Fibroblast of villous mesenchyme (primary cell): Measurements from ENCODE around the gene PFKFB1. TPM values are rescaled to one million over a fixed set of nuclear protein-coding genes. Genes with fewer than 3 reads are reported as not detected.

Experiments
- DNase-seq: peaks from one replicate; pipeline ENCODE4 v3.0.0-alpha.2; 2010; ENCODE audit warnings: low read depth
- H3K4me3 ChIP-seq: 2 replicates; pipeline ENCODE4 v1.5.1; 2011; ENCODE audit warnings: low read depth, mild to moderate bottlenecking, low read length
- total RNA-seq: library from RNA; depleted of rRNA; stranded (reverse); fragments of >200 nt; gene quantifications from 2 replicates; pipeline ENCODE4 v1.2.3, GENCODE V29; 2012
- TF ChIP-seq, protein P1 (sequence below): IDR thresholded peaks from 2 replicates; pipeline ENCODE4 v1.5.1; 2012; ENCODE audit warnings: low read depth, mild to moderate bottlenecking, low read length; ENCODE audit not compliant: insufficient read depth

Gene PFKFB1
- total RNA-seq, 1 donor = under 0.01 TPM

DNA sequence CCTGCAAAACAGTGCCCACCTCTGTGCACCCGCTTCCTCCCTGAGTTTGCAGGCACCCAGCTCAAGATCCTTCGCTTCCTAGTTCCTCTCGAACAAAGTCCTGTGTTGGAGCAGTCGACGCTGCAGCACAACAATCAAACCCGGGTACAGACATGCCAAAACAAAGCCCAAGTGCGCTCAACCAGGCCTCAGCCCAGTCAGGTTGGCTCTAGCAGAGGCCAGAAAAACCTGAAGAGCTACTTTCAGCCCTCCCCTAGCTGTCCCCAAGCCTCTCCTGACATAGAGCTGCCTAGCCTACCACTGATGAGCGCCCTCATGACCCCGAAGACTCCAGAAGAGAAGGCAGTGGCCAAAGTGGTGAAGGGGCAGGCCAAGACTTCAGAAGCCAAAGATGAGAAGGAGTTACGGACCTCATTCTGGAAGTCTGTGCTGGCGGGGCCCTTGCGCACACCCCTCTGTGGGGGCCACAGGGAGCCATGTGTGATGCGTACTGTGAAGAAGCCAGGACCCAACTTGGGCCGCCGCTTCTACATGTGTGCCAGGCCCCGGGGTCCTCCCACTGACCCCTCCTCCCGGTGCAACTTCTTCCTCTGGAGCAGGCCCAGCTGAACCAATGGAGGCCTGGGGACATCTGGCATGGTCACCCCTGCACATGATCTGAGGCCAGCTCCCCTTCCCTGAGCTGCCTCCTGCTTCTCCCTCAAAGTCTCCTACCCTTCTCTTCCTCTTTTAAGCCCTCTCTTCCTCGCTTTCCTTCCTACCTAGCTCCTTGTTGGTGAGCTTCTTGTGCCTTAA, 13.0 kb upstream of the PFKFB1 start:
- TF ChIP-seq, protein P1, sequence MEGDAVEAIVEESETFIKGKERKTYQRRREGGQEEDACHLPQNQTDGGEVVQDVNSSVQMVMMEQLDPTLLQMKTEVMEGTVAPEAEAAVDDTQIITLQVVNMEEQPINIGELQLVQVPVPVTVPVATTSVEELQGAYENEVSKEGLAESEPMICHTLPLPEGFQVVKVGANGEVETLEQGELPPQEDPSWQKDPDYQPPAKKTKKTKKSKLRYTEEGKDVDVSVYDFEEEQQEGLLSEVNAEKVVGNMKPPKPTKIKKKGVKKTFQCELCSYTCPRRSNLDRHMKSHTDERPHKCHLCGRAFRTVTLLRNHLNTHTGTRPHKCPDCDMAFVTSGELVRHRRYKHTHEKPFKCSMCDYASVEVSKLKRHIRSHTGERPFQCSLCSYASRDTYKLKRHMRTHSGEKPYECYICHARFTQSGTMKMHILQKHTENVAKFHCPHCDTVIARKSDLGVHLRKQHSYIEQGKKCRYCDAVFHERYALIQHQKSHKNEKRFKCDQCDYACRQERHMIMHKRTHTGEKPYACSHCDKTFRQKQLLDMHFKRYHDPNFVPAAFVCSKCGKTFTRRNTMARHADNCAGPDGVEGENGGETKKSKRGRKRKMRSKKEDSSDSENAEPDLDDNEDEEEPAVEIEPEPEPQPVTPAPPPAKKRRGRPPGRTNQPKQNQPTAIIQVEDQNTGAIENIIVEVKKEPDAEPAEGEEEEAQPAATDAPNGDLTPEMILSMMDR = no peak
- no peak for DNase-seq
- H3K4me3 ChIP-seq = no peak overlapping the region

DNA sequence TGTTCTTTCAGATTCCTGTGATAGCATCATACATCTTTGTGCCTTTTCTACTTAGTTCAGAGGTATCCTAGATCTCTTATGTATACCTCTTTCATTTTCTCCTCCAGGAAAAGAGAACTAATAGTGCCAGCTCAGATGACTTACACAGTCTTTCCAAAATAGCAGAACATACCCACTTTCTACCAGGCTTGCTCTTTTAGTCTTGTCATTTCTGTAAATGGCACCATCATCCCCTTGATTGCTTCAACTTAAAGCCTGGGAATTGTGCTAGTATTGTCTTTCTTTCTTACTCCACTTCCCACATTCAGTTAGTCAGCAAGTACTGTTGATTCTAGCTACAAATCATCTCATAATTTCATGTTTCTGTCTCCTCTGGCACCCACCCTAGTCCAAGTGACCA, 11.3 kb upstream of the PFKFB1 start:
- TF ChIP-seq, protein P1 = no peak
- H3K4me3 ChIP-seq = no peak overlapping the region
- no peak for DNase-seq

DNA sequence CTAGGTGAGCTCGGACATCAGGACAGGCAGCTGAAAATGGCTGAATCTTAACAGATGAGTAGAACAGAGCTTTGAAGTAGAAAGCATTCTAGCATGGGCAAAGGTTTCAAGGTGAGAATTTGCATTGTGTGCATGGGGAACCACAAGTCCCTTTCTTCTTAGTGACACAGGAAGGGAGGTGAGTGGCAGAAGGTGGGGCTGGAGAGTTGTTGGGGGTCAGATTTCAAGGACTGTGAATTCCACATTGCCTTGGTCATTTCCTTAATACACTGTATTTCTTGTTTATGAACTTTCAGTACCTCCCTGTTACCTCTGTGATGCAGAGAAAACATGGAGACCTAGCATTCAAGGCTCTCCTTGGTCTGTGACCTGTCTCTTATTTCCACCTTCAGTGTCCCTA, 10.2 kb upstream of the PFKFB1 start:
- TF ChIP-seq, protein P1 = no peak
- DNase-seq = no peak

DNA sequence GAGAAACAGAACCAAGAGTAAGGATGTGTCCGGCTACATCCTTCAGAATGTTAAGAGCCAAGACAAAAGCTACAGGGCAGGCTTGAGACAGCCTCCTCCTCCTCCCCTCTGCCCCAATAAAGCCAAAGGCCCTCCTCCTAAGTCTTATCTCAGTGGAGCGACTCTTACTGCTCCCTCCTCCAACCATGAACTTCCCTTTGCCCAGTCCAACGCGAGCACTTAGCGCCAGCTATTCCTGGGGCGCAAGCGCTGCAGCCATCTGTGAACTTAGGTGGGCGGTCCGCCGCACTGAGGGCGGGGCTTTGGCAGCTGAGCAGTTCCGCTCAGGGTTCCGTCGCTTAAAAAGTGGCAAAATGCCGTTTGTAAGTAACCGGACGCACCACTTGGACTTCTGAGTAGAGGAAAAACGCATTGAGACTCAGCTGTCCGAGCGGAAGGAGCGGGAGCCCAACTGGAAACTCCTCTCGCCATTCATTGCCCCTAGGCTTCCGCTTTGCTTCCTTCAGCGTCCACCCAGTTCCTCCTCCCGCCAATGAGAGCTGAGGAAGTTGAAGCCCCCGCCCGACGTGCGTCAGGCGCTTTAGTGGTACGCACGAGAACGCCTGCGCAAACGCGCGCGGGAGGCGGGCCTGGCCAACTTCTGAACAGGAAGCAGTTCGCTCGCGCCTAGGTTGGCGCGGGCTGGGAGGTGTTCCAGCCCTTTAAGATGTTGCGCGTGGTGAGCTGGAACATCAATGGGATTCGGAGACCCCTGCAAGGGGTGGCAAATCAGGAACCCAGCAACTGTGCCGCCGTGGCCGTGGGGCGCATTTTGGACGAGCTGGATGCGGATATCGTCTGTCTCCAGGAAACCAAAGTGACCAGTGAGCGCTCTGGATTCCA, 6.0 kb upstream of the PFKFB1 start, which contains the start of gene APEX2:
TSS of gene APEX2 (plus strand) at position 647 of the 882 bp plus-strand sequence. CDS start at position 707, 60 bp downstream.
- DNase-seq = peak; percentile 92
- H3K4me3 ChIP-seq = peak within 1 kb of the TSS; percentile 72
- TF ChIP-seq, protein P1 = no peak

More for the DNA sequence above, 10.2 kb upstream of the PFKFB1 start:
- H3K4me3 ChIP-seq = no peak overlapping the region

DNA sequence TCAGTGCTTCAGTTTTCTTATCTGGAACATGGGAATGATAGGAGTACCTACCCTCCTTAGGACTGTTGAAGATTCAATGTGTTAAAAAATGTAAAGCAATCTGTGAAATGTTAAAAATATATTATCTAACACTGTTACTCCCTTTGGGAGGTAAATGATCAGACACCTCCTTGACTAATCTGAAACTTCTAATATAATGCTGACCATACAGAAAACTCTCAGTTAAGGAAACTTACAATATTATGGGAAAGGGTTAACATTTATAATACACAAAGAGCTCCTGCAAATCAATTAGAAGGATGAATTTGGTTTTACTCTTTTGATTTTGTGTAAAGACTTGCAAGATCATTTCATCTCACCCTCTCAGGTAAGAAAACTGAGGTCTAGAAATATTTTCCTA, 1.6 kb upstream of the PFKFB1 start:
- no peak for DNase-seq
- TF ChIP-seq, protein P1 = no peak
- no peak overlapping the region for H3K4me3 ChIP-seq

DNA sequence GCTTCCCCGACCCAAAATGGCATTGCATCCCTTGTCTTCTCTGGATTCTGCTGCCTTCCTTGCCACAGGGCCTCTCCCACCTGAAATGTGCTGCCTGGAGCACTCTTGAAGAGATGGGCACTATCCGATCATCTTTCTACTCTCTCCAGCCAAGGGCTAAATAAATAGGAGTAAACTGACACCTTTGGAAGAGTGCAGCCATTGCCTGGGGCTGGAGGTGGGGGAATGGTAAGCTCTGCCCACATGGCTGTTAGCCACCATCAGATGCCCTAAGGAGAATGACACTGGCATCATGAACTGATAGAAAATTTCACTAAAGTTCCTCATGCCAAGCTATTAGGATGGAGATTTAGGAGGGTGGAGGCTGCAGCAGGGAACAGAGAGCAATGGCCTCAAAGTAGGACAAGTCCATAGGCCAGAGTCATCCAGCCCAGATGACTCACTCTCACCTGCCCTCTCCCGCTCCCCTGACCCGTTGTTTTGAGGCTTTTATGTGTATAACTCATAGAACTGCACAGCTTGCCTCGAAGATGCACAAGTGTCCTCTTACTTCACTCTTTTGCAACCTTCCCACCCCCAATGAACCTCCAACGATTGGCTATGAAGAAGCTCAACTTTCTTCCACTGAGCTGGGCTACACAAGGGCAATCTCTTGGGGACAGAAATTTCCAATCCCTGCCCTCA, 822 bp upstream of the PFKFB1 start:
- no peak for DNase-seq
- TF ChIP-seq, protein P1 = no peak

More for the DNA sequence above, 822 bp upstream of the PFKFB1 start:
- no peak overlapping the region for H3K4me3 ChIP-seq
